ENCODE measurements around the gene SSBP2.

DNA sequence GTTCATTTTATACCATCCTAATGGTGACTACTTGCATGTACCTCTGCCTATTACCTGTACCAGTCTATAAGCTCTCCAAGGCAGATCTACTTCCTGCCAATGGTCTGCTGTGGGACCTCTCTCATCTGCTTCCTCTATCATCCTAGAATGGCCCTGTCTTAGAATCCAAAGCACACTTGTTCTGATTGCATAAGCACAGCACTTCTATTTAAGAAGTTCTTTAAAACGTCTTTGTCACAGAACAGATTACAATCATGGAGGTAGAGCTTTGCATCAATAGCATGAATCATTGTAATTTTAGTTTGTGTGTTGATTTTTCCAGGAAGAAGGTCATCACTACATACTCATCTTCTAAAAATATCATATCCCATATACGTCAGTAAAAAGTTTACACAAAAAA lies 225.2 kb downstream of the SSBP2 start:
- TF ChIP-seq YY1 (IDR thresholded peaks at IDR 0.05; ENCODE audit: low read depth) (no peak), CREB1 (IDR thresholded peaks at IDR 0.05; ENCODE audit: low read depth) (no peak), TEAD4 (IDR thresholded peaks at IDR 0.05) (no peak), TAF1 (IDR thresholded peaks at IDR 0.05; ENCODE audit: low read depth) (no peak), FOXM1 (IDR thresholded peaks at IDR 0.05; ENCODE audit: borderline replicate concordance, low read depth) (no peak), RAD21 (IDR thresholded peaks at IDR 0.05; ENCODE audit: low read depth) (no peak), ZBTB7A (IDR thresholded peaks at IDR 0.05; ENCODE audit: low read depth) (no peak), EP300 (IDR thresholded peaks at IDR 0.05; ENCODE audit: borderline replicate concordance) (no peak), CEBPB (IDR thresholded peaks at IDR 0.05) (no peak), EGR1 (IDR thresholded peaks at IDR 0.05) (no peak), NFIC (IDR thresholded peaks at IDR 0.05) (no peak)
- TF ChIP-seq, protein P1, sequence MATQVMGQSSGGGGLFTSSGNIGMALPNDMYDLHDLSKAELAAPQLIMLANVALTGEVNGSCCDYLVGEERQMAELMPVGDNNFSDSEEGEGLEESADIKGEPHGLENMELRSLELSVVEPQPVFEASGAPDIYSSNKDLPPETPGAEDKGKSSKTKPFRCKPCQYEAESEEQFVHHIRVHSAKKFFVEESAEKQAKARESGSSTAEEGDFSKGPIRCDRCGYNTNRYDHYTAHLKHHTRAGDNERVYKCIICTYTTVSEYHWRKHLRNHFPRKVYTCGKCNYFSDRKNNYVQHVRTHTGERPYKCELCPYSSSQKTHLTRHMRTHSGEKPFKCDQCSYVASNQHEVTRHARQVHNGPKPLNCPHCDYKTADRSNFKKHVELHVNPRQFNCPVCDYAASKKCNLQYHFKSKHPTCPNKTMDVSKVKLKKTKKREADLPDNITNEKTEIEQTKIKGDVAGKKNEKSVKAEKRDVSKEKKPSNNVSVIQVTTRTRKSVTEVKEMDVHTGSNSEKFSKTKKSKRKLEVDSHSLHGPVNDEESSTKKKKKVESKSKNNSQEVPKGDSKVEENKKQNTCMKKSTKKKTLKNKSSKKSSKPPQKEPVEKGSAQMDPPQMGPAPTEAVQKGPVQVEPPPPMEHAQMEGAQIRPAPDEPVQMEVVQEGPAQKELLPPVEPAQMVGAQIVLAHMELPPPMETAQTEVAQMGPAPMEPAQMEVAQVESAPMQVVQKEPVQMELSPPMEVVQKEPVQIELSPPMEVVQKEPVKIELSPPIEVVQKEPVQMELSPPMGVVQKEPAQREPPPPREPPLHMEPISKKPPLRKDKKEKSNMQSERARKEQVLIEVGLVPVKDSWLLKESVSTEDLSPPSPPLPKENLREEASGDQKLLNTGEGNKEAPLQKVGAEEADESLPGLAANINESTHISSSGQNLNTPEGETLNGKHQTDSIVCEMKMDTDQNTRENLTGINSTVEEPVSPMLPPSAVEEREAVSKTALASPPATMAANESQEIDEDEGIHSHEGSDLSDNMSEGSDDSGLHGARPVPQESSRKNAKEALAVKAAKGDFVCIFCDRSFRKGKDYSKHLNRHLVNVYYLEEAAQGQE (IDR thresholded peaks at IDR 0.05; ENCODE audit: low read depth), result no peak
- TF ChIP-seq, protein P2, sequence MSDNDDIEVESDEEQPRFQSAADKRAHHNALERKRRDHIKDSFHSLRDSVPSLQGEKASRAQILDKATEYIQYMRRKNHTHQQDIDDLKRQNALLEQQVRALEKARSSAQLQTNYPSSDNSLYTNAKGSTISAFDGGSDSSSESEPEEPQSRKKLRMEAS (IDR thresholded peaks at IDR 0.05), result no peak
- TF ChIP-seq, protein P3, sequence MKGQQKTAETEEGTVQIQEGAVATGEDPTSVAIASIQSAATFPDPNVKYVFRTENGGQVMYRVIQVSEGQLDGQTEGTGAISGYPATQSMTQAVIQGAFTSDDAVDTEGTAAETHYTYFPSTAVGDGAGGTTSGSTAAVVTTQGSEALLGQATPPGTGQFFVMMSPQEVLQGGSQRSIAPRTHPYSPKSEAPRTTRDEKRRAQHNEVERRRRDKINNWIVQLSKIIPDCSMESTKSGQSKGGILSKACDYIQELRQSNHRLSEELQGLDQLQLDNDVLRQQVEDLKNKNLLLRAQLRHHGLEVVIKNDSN (IDR thresholded peaks at IDR 0.05), result no peak

All from Ishikawa (cell line).